Keratinocyte (primary cell): ENCODE data around the gene BLZF1. TPM values are rescaled to one million over a fixed set of nuclear protein-coding genes. Genes with fewer than 3 reads are reported as not detected.

ENCODE experiments used
- DNase-seq: peaks from one replicate; pipeline ENCODE4 v3.0.0-alpha.2; 2011; ENCODE audit warnings: low read depth, missing footprints, low spot score
- FAIRE-seq: peaks from 2 replicates; lab custom pipeline; 2011; peaks lifted over from hg19 to GRCh38; lab: Jason Lieb, UNC
- H2AFZ ChIP-seq: 2 replicates; pipeline ENCODE4 v1.6.0; 2012; ENCODE audit warnings: low read length, control low read depth, inconsistent platforms; ENCODE audit not compliant: control insufficient read depth
- H3K27ac ChIP-seq: 2 replicates; pipeline ENCODE4 v1.5.1; 2011; ENCODE audit warnings: low read length; ENCODE audit not compliant: control insufficient read depth, insufficient read depth
- H3K27me3 ChIP-seq: 3 replicates; pipeline ENCODE4 v1.6.0; 2011; ENCODE audit warnings: low read length; ENCODE audit not compliant: control insufficient read depth, insufficient read depth; ENCODE audit errors: extremely low read depth
- H3K36me3 ChIP-seq, 2 experiments: 2 replicates in 1 of 2; 3 replicates in 1 of 2; pipeline ENCODE4 v1.5.1; 2011; ENCODE audit warnings: low read length in 2 of 2, mild to moderate bottlenecking in 1 of 2; ENCODE audit not compliant: control insufficient read depth in 2 of 2, insufficient read depth in 2 of 2; ENCODE audit errors: extremely low read depth in 1 of 2
- H3K4me1 ChIP-seq: 3 replicates; pipeline ENCODE4 v1.5.1; 2011; ENCODE audit warnings: low read length; ENCODE audit not compliant: control insufficient read depth, insufficient read depth; ENCODE audit errors: extremely low read depth
- H3K4me2 ChIP-seq: 3 replicates; pipeline ENCODE4 v1.6.0; 2011; ENCODE audit warnings: low read depth, low read length; ENCODE audit not compliant: control insufficient read depth, insufficient read depth; ENCODE audit errors: extremely low read depth
- H3K4me3 ChIP-seq, 3 experiments: fragments of 200-600 bp in 1 of 3; sonication (generic) in 1 of 3; 2 replicates in 2 of 3; 3 replicates in 1 of 3; pipeline ENCODE4 v1.5.1; 2011 to 2016; ENCODE audit warnings: low read length in 3 of 3, mild to moderate bottlenecking in 3 of 3, control low read depth in 2 of 3, inconsistent platforms in 1 of 3, low read depth in 1 of 3, mixed read lengths in 1 of 3, mixed run types in 1 of 3, moderate library complexity in 1 of 3; ENCODE audit not compliant: control insufficient read depth in 2 of 3, insufficient read depth in 2 of 3; ENCODE audit errors: extremely low read depth in 1 of 3
- H3K79me2 ChIP-seq: 2 replicates; pipeline ENCODE4 v1.6.0; 2012; ENCODE audit warnings: low read length; ENCODE audit not compliant: control insufficient read depth, insufficient read depth
- H3K9ac ChIP-seq: 3 replicates; pipeline ENCODE4 v1.6.0; 2011; ENCODE audit warnings: low read length; ENCODE audit not compliant: control insufficient read depth, insufficient read depth; ENCODE audit errors: extremely low read depth
- H3K9me1 ChIP-seq: 3 replicates; pipeline ENCODE4 v1.6.0; 2011; ENCODE audit warnings: low read length; ENCODE audit not compliant: control insufficient read depth, insufficient read depth; ENCODE audit errors: extremely low read depth
- H3K9me3 ChIP-seq: 2 replicates; pipeline ENCODE4 v1.5.1; 2012; ENCODE audit warnings: low read depth, low read length; ENCODE audit not compliant: control insufficient read depth
- H4K20me1 ChIP-seq: 3 replicates; pipeline ENCODE4 v1.6.0; 2011; ENCODE audit warnings: low read length; ENCODE audit not compliant: control insufficient read depth, insufficient read depth; ENCODE audit errors: extremely low read depth
- EZH2 ChIP-seq: IDR thresholded peaks from one replicate; pipeline ENCODE4 v1.6.1; 2012; ENCODE audit warnings: inconsistent platforms, mild to moderate bottlenecking, low read length, moderate library complexity
- dilution Hi-C: fragments of 300-500 bp; cut with MboI; formaldehyde crosslinking; loops from one replicate; pipeline ENCODE4 v1.7.0; 2020; ENCODE audit warnings: low sequenced_read_pairs; ENCODE audit not compliant: extremely low pct_ligation_motif_present
- polyA minus RNA-seq, 3 experiments: library from RNA; depleted of rRNA, polyadenylated mRNA; stranded (reverse); fragments of >200 nt; gene quantifications; 1 replicate in 1 of 3; 2 replicates in 1 of 3; 3 replicates in 1 of 3; pipeline ENCODE4 v1.2.3, GENCODE V29; 2011
- polyA plus RNA-seq, 5 experiments: library from polyadenylated mRNA; depleted of rRNA in 3 of 5; stranded (reverse) in 3 of 5; stranded (forward) in 1 of 5; unstranded in 1 of 5; fragments of >200 nt; gene quantifications; 1 replicate in 1 of 5; 2 replicates in 3 of 5; 3 replicates in 1 of 5; pipeline versions ENCODE4 v1.2.1 to v1.2.3, GENCODE V29; 2011 to 2012; ENCODE audit warnings: missing spikeins in 2 of 5, low read depth in 1 of 5, low replicate concordance in 1 of 5
- TF ChIP-seq, protein P1 (sequence below), 3 experiments: IDR thresholded peaks in 1 of 3; conservative IDR thresholded peaks in 1 of 3; optimal IDR thresholded peaks in 1 of 3; 2 replicates in 2 of 3; 3 replicates in 1 of 3; pipeline versions ENCODE3 to v1.5.1; 2011; ENCODE audit warnings: low read length in 3 of 3, mild to moderate bottlenecking in 3 of 3, moderate library complexity in 2 of 3, control low read depth in 1 of 3, inconsistent platforms in 1 of 3; ENCODE audit not compliant: insufficient read depth in 2 of 3; ENCODE audit errors: extremely low read depth in 1 of 3

Gene BLZF1
- polyA plus RNA-seq, result 31.2 to 50.9 TPM (median 35.4 TPM) in 3 replicates
- 22.8 TPM for polyA plus RNA-seq (2011; ENCODE audit: low read depth)
- polyA plus RNA-seq (2011; cell fraction: cytosol; rRNA removed), result 25.3 and 56.3 TPM in 2 replicates
- polyA plus RNA-seq (2011; cell fraction: nucleus; rRNA removed), result 41.4 and 61.0 TPM in 2 replicates
- 28.7 and 38.5 TPM in 2 replicates for polyA plus RNA-seq (2012; ENCODE audit: low replicate concordance)
- polyA minus RNA-seq, result 2.0 to 34.6 TPM (median 14.2 TPM) in 3 replicates
- polyA minus RNA-seq (2011; cell fraction: cytosol; rRNA and poly(A)+ RNA removed), result 26.9 TPM
- polyA minus RNA-seq (2011; cell fraction: nucleus; rRNA and poly(A)+ RNA removed), result 22.9 and 45.1 TPM in 2 replicates

- dilution Hi-C loops, result no loop called here
- peak within 1 kb of the TSS; percentile 97 for H2AFZ ChIP-seq
- peaks cover 67% of the 10 kb centered on the region for H3K79me2 ChIP-seq
- FAIRE-seq, result peak; percentile 95
- H4K20me1 ChIP-seq, result no peaks in the 10 kb centered on the region
- TF ChIP-seq EZH2, result no peak
- TF ChIP-seq, protein P1, sequence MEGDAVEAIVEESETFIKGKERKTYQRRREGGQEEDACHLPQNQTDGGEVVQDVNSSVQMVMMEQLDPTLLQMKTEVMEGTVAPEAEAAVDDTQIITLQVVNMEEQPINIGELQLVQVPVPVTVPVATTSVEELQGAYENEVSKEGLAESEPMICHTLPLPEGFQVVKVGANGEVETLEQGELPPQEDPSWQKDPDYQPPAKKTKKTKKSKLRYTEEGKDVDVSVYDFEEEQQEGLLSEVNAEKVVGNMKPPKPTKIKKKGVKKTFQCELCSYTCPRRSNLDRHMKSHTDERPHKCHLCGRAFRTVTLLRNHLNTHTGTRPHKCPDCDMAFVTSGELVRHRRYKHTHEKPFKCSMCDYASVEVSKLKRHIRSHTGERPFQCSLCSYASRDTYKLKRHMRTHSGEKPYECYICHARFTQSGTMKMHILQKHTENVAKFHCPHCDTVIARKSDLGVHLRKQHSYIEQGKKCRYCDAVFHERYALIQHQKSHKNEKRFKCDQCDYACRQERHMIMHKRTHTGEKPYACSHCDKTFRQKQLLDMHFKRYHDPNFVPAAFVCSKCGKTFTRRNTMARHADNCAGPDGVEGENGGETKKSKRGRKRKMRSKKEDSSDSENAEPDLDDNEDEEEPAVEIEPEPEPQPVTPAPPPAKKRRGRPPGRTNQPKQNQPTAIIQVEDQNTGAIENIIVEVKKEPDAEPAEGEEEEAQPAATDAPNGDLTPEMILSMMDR (optimal IDR thresholded peaks at IDR 0.05 in 1 of 3, IDR thresholded peaks at IDR 0.05 in 1 of 3, conservative IDR thresholded peaks at IDR 0.05 in 1 of 3; ENCODE audit: extremely low read depth in 1 of 3, insufficient read depth in 2 of 3, low read length in 3 of 3), result no peak
- H3K4me2 ChIP-seq, result peak within 1 kb of the TSS; percentile 78
- H3K4me1 ChIP-seq, result peaks cover 34% of the 10 kb centered on the region
- peak within 1 kb of the TSS; percentile 79 to 98 (median 94) for H3K4me3 ChIP-seq
- no peaks in the 10 kb centered on the region for H3K9me1 ChIP-seq
- no peaks in the 10 kb centered on the region for H3K27me3 ChIP-seq
- peaks cover 3 to 8% of the 10 kb centered on the region in 2 experiments for H3K36me3 ChIP-seq
- H3K9ac ChIP-seq, result peak within 1 kb of the TSS; percentile 88
- no peaks in the 10 kb centered on the region for H3K9me3 ChIP-seq
- peak; percentile 71 for DNase-seq
- peak within 1 kb of the TSS; percentile 94 for H3K27ac ChIP-seq
Observed at GRCh38 chr1:169367686-169368405, at the start of gene BLZF1, which contains the start of gene NME7. Gene BLZF1 (plus strand): TSS chr1:169368195. CDS start chr1:169369523, 1,328 bp downstream. Gene NME7 (minus strand): TSS chr1:169367797. CDS start chr1:169367710, 87 bp downstream.

GRCh38 chr1:169318536-169319244, 49.3 kb upstream of the BLZF1 start:
- Histone ChIP-seq H3K27me3 (no peaks in the 10 kb centered on the region), H3K27ac (no peak overlapping the region), H3K4me3 (no peak overlapping the region), H2AFZ (no peak overlapping the region), H3K4me1 (no peaks in the 10 kb centered on the region), H3K9ac (no peak overlapping the region), H3K9me3 (no peaks in the 10 kb centered on the region), H3K79me2 (no peaks in the 10 kb centered on the region), H3K9me1 (no peaks in the 10 kb centered on the region), H3K4me2 (no peak overlapping the region), H4K20me1 (no peaks in the 10 kb centered on the region), H3K36me3 (peaks cover 0 to 3% of the 10 kb centered on the region in 2 experiments)
- no peak for TF ChIP-seq EZH2
- TF ChIP-seq, protein P1 (optimal IDR thresholded peaks at IDR 0.05 in 1 of 3, IDR thresholded peaks at IDR 0.05 in 1 of 3, conservative IDR thresholded peaks at IDR 0.05 in 1 of 3; ENCODE audit: extremely low read depth in 1 of 3, insufficient read depth in 2 of 3, low read length in 3 of 3), result no peak
- FAIRE-seq (no peak), DNase-seq (no peak)
- dilution Hi-C loops, result no loop called here
